Endothelial cell of umbilical vein (primary cell): ENCODE measurements around the gene SGCB. TPM values are rescaled to one million over a fixed set of nuclear protein-coding genes. Genes with fewer than 3 reads are reported as not detected.

Experiments used
- BruUV-seq: library from RNA; stranded (reverse); fragments of 400-500 nt; replicated peaks from 2 replicates; lab custom pipeline; 2021; lab: Mats Ljungman, UMichigan
- CTCF ChIA-PET: fragments of 300-600, 350-600 bp; sonication (Branson Sonifier 250); formaldehyde crosslinking; loops from one replicate; lab custom pipeline; 2021; ENCODE audit warnings: antibody characterized with exemption, inconsistent platforms; lab: Charles Lee
- POLR2A ChIA-PET: fragments of 300-600, 350-600 bp; sonication (Branson Sonifier 250); formaldehyde crosslinking; loops from one replicate; lab custom pipeline; 2021; ENCODE audit warnings: antibody characterized with exemption, inconsistent platforms; lab: Charles Lee
- DNase-seq: peaks from one replicate; pipeline ENCODE4 v3.0.0-alpha.2; 2011; ENCODE audit warnings: low read depth, low spot score
- FAIRE-seq: peaks from 2 replicates; lab custom pipeline; 2011; peaks lifted over from hg19 to GRCh38; lab: Jason Lieb, UNC
- H2AFZ ChIP-seq: 2 replicates; pipeline ENCODE4 v1.6.0; 2012; ENCODE audit warnings: low read depth, low read length, control low read depth, inconsistent platforms
- H3K27ac ChIP-seq: 2 replicates; pipeline ENCODE4 v1.5.1; 2011; ENCODE audit warnings: low read depth, mild to moderate bottlenecking, control low read depth, low read length, moderate library complexity; ENCODE audit not compliant: insufficient read depth
- H3K27me3 ChIP-seq, 2 experiments: 2 replicates each; pipeline versions ENCODE4 v1.6.0 to v1.6.1; 2011; ENCODE audit warnings: low read length in 2 of 2, mixed read lengths in 1 of 2; ENCODE audit not compliant: control insufficient read depth in 2 of 2, insufficient read depth in 2 of 2
- H3K36me3 ChIP-seq, 2 experiments: 2 replicates in 1 of 2; 3 replicates in 1 of 2; pipeline ENCODE4 v1.5.1; 2011; ENCODE audit warnings: low read length in 2 of 2, mild to moderate bottlenecking in 1 of 2, moderate library complexity in 1 of 2; ENCODE audit not compliant: control insufficient read depth in 2 of 2, insufficient read depth in 2 of 2; ENCODE audit errors: extremely low read depth in 1 of 2
- H3K4me1 ChIP-seq: 3 replicates; pipeline ENCODE4 v1.5.1; 2011; ENCODE audit warnings: mild to moderate bottlenecking, low read length; ENCODE audit not compliant: control insufficient read depth, insufficient read depth; ENCODE audit errors: extremely low read depth
- H3K4me2 ChIP-seq: 2 replicates; pipeline ENCODE4 v1.6.1; 2011; ENCODE audit warnings: low read length, control low read depth, mixed read lengths; ENCODE audit not compliant: insufficient read depth
- H3K4me3 ChIP-seq, 3 experiments: fragments of 200-600 bp in 1 of 3; sonication (generic), shearing (Covaris generic) in 1 of 3; replicated peaks in 1 of 3; 2 replicates each; pipeline ENCODE4 v1.5.1; 2011 to 2016; ENCODE audit warnings: control low read depth in 3 of 3, low read length in 3 of 3, mild to moderate bottlenecking in 2 of 3, inconsistent platforms in 1 of 3, low read depth in 1 of 3, moderate library complexity in 1 of 3; ENCODE audit not compliant: insufficient read depth in 1 of 3
- H3K79me2 ChIP-seq: 2 replicates; pipeline ENCODE4 v1.6.0; 2012; ENCODE audit warnings: low read length, inconsistent platforms; ENCODE audit not compliant: control insufficient read depth, insufficient read depth
- H3K9ac ChIP-seq: replicated peaks from 2 replicates; pipeline ENCODE3; 2011; ENCODE audit warnings: low read length, control low read depth; ENCODE audit not compliant: insufficient read depth; ENCODE audit errors: extremely low read depth
- H3K9me1 ChIP-seq: replicated peaks from 3 replicates; pipeline ENCODE4 v1.6.0; 2011; ENCODE audit warnings: mild to moderate bottlenecking, low read length; ENCODE audit not compliant: control insufficient read depth, insufficient read depth; ENCODE audit errors: extremely low read depth
- H3K9me3 ChIP-seq: replicated peaks from 2 replicates; pipeline ENCODE4 v1.5.1; 2012; ENCODE audit warnings: low read length, inconsistent platforms; ENCODE audit not compliant: control insufficient read depth, insufficient read depth
- H4K20me1 ChIP-seq: replicated peaks from 2 replicates; pipeline ENCODE3; 2011; ENCODE audit warnings: mild to moderate bottlenecking, low read length; ENCODE audit not compliant: control insufficient read depth, insufficient read depth; ENCODE audit errors: extremely low read depth
- EZH2 ChIP-seq: IDR thresholded peaks from 2 replicates; pipeline ENCODE4 v1.6.1; 2012; ENCODE audit warnings: borderline replicate concordance, low read depth, mild to moderate bottlenecking, moderate library complexity, low read length, inconsistent platforms; ENCODE audit not compliant: severe bottlenecking
- FOS ChIP-seq: IDR thresholded peaks from 2 replicates; pipeline ENCODE4 v1.6.1; 2011; ENCODE audit warnings: mild to moderate bottlenecking, low read length, moderate library complexity, borderline replicate concordance; ENCODE audit not compliant: insufficient read depth
- GATA2 ChIP-seq: IDR thresholded peaks from 2 replicates; pipeline ENCODE4 v1.7.0; 2011; ENCODE audit warnings: low read depth, mild to moderate bottlenecking, moderate library complexity, mixed read lengths, low read length; ENCODE audit not compliant: insufficient read length, insufficient read depth
- JUN ChIP-seq: IDR thresholded peaks from 2 replicates; pipeline ENCODE4 v1.6.1; 2011; ENCODE audit warnings: borderline replicate concordance, low read depth; ENCODE audit not compliant: insufficient read length, insufficient read depth
- MYC ChIP-seq: IDR thresholded peaks from one replicate; pipeline ENCODE4 v1.6.1; 2011; ENCODE audit warnings: mild to moderate bottlenecking, low read depth, low read length
- POLR2A ChIP-seq: IDR thresholded peaks from 2 replicates; pipeline ENCODE4 v1.6.1; 2012; ENCODE audit warnings: low read depth, mild to moderate bottlenecking, control low read depth, low read length
- POLR2AphosphoS5 ChIP-seq: IDR thresholded peaks from 2 replicates; pipeline ENCODE4 v1.6.1; 2012; ENCODE audit warnings: low read depth, mild to moderate bottlenecking, control low read depth, low read length, moderate library complexity; ENCODE audit not compliant: insufficient read depth
- dilution Hi-C: fragments of 300-500 bp; cut with MboI; formaldehyde crosslinking; loops from one replicate; pipeline ENCODE4 v1.15.0; 2019; ENCODE audit warnings: low sequenced_read_pairs; ENCODE audit not compliant: extremely low pct_ligation_motif_present
- intact Hi-C: fragments of 100-400 bp; cut with micrococcal nuclease; formaldehyde crosslinking; loops from one replicate; pipeline ENCODE4 v1.10.0; 2022
- polyA plus RNA-seq, 4 experiments: library from polyadenylated mRNA; depleted of rRNA in 3 of 4; stranded (reverse) in 3 of 4; unstranded in 1 of 4; fragments of >200 nt; gene quantifications; 2 replicates each; pipeline versions ENCODE4 v1.2.1 to v1.2.3, GENCODE V29; 2011 to 2012; ENCODE audit warnings: missing spikeins in 1 of 4
- total RNA-seq: library from RNA; stranded (reverse); gene quantifications from 2 replicates; pipeline ENCODE4 v1.2.3, GENCODE V29; 2021
- TF ChIP-seq, protein P1 (sequence below): IDR thresholded peaks from 2 replicates; pipeline ENCODE4 v1.6.1; 2011; ENCODE audit not compliant: insufficient read depth, insufficient read length
- TF ChIP-seq, protein P2 (sequence below), 2 donors: IDR thresholded peaks; 1 replicate in 1 of 2; 2 replicates in 1 of 2; pipeline ENCODE4 v1.5.1; 2011; ENCODE audit warnings: low read length in 2 of 2, mild to moderate bottlenecking in 2 of 2, moderate library complexity in 2 of 2, control low read depth in 1 of 2, inconsistent platforms in 1 of 2, low read depth in 1 of 2; ENCODE audit not compliant: insufficient read depth in 1 of 2; ENCODE audit errors: extremely low read depth in 1 of 2

Gene SGCB
- total and polyA plus RNA-seq, 2 donors (not counting 3 experiments of a cell fraction or from before 2014, with no cell fraction given) = 13.7 to 54.0 TPM

DNA sequence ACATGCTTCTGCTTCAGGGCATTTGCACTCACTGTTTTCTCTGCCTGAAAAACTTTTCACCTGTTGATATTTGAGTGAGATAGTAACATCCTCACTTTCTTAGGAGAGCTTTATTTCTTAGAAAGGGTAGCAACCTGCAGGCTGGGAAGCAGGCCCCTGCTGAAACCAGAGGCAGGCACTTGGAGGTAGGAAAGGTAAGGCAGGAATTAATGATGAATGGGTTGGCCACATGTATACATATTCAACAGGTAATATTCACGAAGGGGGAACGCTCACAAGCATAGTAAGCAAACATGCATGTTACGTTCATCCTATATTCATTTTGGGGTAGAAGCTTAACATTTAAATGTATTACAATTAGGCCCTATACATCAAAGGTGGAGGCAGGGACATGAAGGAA lies 16.2 kb upstream of the SGCB start:
- H3K9me3 ChIP-seq = no peaks in the 10 kb centered on the region
- no peaks in the 10 kb centered on the region for H3K36me3 ChIP-seq
- POLR2A ChIA-PET = no interaction called here
- peaks cover 11 to 38% of the 10 kb centered on the region in 2 experiments for H3K27me3 ChIP-seq
- H3K9ac ChIP-seq = no peak overlapping the region
- intact Hi-C loops = no loop called here
- no peak overlapping the region for H3K4me3 ChIP-seq
- CTCF ChIA-PET = no interaction called here
- DNase-seq = no peak
- no peak for FAIRE-seq
- H3K27ac ChIP-seq = no peak overlapping the region
- TF ChIP-seq POLR2A (no peak), GATA2 (no peak), POLR2AphosphoS5 (no peak), MYC (no peak), EZH2 (no peak), FOS (no peak), JUN (no peak)
- TF ChIP-seq, protein P1, sequence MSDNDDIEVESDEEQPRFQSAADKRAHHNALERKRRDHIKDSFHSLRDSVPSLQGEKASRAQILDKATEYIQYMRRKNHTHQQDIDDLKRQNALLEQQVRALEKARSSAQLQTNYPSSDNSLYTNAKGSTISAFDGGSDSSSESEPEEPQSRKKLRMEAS = no peak
- TF ChIP-seq, protein P2, sequence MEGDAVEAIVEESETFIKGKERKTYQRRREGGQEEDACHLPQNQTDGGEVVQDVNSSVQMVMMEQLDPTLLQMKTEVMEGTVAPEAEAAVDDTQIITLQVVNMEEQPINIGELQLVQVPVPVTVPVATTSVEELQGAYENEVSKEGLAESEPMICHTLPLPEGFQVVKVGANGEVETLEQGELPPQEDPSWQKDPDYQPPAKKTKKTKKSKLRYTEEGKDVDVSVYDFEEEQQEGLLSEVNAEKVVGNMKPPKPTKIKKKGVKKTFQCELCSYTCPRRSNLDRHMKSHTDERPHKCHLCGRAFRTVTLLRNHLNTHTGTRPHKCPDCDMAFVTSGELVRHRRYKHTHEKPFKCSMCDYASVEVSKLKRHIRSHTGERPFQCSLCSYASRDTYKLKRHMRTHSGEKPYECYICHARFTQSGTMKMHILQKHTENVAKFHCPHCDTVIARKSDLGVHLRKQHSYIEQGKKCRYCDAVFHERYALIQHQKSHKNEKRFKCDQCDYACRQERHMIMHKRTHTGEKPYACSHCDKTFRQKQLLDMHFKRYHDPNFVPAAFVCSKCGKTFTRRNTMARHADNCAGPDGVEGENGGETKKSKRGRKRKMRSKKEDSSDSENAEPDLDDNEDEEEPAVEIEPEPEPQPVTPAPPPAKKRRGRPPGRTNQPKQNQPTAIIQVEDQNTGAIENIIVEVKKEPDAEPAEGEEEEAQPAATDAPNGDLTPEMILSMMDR (IDR thresholded peaks at IDR 0.05; ENCODE audit: extremely low read depth in 1 of 2, insufficient read depth in 1 of 2, low read depth in 1 of 2, low read length in 2 of 2) = no peak
- dilution Hi-C loops = no loop called here
- no peak overlapping the region for H2AFZ ChIP-seq
- no TSS peak for BruUV-seq
- no peak overlapping the region for H3K4me2 ChIP-seq
- no peaks in the 10 kb centered on the region for H4K20me1 ChIP-seq
- H3K79me2 ChIP-seq = no peaks in the 10 kb centered on the region
- H3K4me1 ChIP-seq = peaks cover 19% of the 10 kb centered on the region
- H3K9me1 ChIP-seq = no peaks in the 10 kb centered on the region
